HG03575 (cell line): ENCODE data around the gene SYNDIG1.

ENCODE experiments used
- ATAC-seq: cut with Tn5 transposase; IDR thresholded peaks from one replicate; pipeline ENCODE4 v1.9.1; 2021; ENCODE audit not compliant: unreplicated experiment, insufficient number of reproducible peaks, low FRiP score; ENCODE audit errors: extremely low read depth

Gene SYNDIG1

GRCh38 chr20:24535941-24536730, 66.7 kb downstream of the SYNDIG1 start:
- ATAC-seq = no peak

- no peak for ATAC-seq
Observed at GRCh38 chr20:24537210-24537609, 67.8 kb downstream of the SYNDIG1 start.

DNA sequence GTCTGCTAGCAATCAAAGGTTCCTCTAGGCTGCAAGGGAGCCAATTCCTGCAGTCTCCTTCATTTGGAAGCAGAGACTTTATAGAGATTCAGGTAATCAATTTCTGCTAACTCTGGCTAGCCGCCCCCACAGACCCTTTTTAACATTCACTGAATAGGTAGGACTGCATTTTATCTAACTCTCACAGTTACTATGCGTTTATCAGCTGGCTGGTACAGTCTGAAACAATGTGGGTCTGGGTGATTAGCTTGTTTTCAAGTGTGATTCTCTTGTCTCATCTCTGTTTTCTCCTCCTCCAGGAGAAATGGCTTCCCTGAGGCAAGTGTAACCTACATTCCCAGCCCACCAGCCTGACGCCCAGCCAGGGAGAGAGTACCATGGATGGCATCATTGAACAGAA, 73.3 kb downstream of the SYNDIG1 start:
- no peak for ATAC-seq

GRCh38 chr20:24543168-24543567, 73.7 kb downstream of the SYNDIG1 start:
- ATAC-seq = no peak

DNA sequence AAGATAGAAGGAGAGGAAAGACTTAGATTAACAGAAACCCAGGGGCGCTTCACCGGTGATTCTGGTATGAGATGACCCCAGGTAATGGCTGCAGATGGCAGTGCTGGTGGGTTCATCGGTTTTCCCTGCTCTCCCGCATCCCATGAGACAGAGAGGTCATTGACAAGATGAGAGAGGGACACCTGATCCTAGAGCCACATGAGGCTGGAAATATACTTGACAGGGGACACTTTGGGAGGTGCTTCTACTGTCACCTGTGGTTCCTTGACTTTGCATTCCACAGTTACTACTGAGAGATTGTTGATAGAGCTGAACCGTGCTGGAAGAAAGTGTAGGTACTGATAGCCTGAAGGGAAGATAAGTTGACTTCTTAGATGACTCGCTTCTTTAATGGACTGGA, 74.3 kb downstream of the SYNDIG1 start:
- ATAC-seq = no peak

DNA sequence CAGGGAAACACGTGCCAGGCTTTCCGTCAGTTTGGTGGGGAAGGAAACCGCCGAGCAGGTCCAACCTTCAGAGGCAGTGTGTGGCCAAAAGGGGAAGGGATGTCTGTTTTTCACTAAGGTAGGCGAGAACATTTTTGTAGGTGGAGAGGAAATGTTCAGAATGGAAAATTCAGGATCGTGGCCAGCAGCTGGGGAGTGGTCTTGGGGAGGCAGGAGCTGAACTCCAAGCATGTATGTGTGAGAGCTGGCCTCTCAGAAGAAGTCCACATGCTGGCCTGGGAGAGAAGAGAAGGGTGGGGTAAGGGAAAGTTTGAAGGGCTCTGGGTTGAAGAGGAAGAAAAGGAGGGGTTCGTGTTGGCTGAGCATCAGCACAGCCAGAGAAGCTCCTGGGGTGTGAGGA, 74.9 kb downstream of the SYNDIG1 start:
- ATAC-seq = no peak

- ATAC-seq = no peak
Observed at GRCh38 chr20:24545168-24545567, 75.7 kb downstream of the SYNDIG1 start.

- no peak for ATAC-seq
Observed at GRCh38 chr20:24546232-24546892, 76.9 kb downstream of the SYNDIG1 start.

DNA sequence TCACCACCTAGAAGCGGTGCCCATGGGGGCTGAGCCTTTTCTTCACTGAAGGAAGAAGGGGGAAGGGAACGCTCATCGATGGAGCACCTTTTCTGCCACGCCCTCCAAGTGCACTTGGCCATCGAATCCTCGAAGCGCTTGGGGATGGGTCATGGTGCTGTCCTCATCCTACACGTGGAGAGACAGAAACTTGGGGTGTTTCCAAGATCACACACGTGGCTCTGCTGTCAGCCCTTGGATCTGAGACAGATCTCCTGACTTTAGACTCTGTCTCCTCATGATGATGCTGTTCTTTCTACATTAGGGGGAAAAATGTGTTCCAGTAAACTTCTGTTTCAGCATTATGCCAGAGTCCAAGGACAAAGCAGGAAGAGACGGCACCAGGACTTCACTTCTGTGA, 78.5 kb downstream of the SYNDIG1 start:
- no peak for ATAC-seq

DNA sequence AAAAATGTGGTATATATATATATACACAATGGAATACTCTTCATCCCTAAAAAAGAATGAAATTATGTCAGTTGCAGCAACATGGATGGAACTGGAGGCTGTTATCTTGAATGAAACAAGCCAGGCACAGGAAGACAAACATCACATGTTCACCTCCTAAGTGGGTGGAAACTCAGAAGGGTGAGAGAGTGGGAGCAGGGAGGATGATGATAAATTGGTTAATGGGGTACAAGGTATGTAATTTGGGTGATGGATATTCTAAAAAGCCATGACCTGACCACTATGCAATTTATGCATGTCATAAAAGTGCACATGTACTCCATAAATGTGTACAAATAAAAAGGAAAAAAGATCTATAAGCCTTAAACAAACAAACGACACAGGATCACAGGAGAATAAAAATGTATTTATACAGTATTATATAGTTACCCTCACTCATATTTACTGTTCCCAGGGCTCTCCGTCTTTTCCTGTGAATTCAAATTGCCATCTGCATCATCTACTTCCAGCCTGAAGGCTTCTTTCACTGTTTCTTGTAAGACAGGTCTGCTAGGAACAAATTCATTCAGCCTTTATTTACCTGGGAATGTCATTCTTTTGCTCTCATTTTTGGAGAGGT, 89.8 kb downstream of the SYNDIG1 start:
- no peak for ATAC-seq

GRCh38 chr20:24560571-24561491, 91.4 kb downstream of the SYNDIG1 start:
- no peak for ATAC-seq

GRCh38 chr20:24565835-24566351, 96.5 kb downstream of the SYNDIG1 start:
- no peak for ATAC-seq

GRCh38 chr20:24566656-24567055, 97.2 kb downstream of the SYNDIG1 start:
- no peak for ATAC-seq

- ATAC-seq = no peak
Observed at GRCh38 chr20:24567508-24567907, 98.1 kb downstream of the SYNDIG1 start.

DNA sequence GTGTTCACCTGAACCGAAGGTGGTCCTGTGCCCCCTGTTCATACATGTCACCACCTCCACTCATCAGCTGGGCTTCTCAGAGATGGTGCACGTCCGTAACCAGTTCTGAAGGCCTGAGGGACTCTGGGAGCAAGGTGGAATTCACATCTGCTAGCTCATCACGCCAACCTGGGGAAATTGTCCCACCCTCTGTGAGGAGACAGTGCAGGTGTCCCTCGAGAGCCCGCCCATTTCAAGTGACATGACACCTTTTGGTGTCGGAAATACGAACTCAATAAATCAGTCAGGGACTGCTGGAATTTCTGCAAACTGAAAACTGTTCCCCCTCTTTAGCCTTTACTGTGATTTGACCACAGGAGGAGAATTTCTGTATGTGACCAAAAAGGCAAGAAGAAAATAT, 99.4 kb downstream of the SYNDIG1 start:
- ATAC-seq = no peak

DNA sequence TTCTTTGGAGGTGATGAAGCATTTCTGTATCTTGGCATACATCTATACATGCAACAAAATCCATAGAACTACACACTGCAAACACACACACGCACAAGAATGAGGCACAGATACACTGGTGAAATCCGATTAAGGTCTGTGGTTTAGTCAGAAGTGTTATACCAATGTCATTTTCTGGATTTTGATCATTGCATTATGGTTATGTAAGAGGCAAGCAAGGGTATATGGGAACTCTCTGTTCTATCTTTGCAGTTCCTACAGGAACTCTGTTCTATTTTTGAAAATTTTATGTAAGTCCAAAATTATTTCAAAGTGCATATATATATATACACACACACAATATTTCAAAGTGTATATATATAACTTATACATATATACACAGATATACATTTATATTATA, 101.7 kb downstream of the SYNDIG1 start:
- no peak for ATAC-seq

DNA sequence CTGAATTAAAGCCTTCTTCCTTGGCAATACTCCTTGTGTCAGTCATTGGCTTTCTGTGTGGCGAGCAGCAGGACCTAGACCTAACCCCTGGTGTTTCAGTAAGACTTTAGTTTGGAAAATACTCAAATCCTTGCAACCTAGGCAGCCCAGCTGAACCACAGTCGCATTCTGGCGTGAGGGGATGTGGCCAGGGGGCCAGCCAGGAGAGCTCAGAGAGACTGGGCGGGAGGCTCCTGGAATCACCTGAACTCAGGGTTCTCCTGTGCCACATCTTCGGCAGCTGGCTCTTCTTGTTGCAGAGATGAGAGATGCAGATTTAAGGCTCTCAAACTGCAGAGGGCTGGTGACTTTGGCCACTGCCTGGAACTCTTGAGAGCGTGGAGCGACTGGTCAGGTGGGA, 102.7 kb downstream of the SYNDIG1 start:
- ATAC-seq = no peak

GRCh38 chr20:24572862-24573261, 103.4 kb downstream of the SYNDIG1 start:
- ATAC-seq = no peak

- no peak for ATAC-seq
Observed at GRCh38 chr20:24573557-24573956, 104.1 kb downstream of the SYNDIG1 start.
